GM21576 (cell line): ENCODE data around the gene TEKT3.

Experiments used
- ATAC-seq: cut with Tn5 transposase; IDR thresholded peaks from one replicate; pipeline ENCODE4 v1.9.1; 2021; ENCODE audit warnings: mild to moderate bottlenecking, moderate library complexity; ENCODE audit not compliant: unreplicated experiment

Gene TEKT3

DNA sequence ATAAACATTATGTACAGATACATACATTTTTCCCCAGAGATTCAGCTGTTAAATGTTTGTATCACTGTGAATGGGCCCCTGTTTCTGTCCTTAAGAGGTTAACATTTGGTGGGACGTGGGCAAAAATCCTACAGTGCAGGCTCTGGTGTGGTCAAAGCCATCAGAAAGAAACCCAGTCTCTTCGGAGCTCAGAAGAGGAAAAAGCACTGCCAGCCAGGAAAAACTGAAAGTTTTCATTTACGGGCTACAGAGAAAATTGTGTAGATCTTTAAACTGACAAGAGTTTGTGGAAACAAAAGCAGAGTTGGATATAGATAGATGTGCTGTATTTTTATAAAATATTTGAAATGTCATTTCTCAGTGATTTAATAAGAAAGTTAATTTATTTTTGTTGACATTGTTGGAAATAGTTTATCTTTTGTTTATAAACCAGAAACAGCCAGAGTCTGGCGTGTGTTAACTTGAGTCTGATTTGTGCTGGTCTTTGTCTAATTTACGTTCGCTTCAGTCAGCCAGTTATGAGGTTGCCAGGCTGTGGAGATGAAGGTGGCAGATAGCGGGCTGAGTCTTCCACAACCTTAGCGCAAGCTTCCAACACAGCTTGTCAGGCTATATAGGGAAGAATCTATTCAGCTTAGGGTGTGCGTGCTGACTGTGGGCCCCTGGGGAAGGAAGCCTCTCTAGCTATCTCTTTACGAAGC, 9.5 kb upstream of the TEKT3 start:
- ATAC-seq, result no peak

DNA sequence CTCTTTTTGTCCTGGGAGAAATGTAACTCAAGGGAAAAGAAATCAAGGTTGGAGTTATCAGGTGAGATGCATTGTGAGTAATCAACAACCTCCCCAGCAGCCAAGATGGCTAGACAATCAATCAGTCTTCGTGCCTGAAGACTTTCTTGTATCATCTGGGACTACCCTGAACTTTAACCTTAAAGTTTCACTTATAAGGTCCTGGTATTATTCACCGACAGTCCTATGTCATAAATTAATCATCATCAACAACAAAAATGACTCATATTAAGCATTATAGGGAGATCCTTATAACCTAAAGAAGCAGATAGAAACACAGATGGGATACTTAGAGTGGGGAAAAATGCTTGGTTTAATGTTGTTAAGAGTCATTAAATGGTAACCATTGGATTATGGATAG, 7.7 kb upstream of the TEKT3 start:
- ATAC-seq, result no peak

DNA sequence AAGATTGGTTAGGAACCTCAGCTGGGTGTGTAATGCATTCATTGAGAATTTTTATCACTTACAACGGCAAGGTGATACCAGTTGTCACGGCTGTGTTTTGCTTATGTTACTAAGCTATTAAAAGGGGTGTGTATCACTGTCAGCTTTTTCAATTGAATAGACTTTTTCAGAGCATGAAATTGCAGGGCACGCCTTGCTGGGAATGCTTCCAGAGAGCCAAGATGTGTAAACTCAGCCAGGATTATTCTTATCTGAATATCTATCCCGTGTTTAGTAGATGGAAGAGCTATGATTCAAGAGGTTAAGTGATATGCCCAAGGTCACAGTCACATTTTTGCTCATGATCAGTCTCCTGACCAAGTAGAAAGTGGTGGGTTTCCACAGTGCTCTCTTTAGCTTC, 6.6 kb upstream of the TEKT3 start:
- ATAC-seq, result no peak

DNA sequence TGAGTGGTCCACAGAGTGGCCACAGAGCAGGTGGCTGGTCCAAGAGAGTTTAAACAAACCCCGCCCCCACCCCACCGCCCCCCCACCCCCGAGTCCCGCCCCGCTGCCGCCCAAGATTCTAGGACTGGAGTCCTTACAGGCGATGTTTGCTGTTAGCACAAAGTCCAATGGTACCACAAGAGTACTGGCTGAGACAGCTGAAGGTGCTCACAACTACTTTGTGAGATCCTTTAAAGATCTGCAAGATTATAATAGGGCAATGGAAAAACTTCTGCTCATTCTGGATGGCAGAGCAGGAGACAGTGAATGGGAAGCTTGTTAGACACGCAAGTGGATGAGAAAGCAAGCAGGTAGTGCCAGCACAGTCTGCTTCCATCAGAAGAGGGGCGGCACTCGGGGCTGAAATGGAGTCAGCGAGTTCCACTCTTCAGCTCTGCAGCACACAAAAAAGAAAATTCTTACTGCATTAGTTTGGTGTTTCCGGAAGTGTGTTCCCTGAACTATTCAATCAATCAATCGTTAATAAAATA, 4.7 kb upstream of the TEKT3 start:
- no peak for ATAC-seq

DNA sequence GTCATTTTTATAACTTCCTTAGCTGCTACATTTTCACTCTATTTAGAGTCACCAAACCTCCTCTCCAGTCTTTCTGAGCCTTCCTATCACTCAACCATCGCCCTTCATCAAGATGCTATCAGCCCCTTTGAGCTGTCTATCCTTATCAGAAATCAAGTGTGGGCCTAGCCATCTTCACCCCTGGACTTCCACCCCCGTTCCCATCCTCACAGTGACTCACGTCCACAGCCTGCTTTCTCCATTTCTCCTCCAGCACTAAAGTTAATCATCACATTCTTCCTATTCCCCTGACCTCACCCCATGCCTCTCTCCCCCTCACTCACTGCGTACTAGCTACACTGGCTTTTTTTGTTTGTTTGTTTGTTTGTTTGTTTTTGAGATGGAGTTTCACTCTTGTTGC, 2.4 kb upstream of the TEKT3 start:
- ATAC-seq, result no peak

DNA sequence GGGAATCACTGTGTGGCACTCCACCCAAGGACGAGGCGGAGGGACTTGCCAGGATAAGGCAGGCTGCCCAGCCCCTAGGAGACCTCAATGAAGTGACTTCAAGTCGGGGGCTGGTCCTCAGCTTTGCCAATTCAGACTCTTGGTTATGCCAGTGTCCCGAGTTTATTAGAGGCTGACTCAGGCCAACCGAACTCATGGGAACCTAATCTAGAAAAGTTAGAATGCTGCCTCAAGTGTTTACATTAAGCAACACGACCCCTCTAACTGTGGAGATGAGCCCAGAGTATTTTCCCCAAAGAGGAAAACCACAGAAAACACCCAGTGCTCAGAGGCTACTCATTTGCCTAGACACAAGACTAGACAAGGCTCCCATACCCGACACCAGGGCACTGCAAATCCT, 1.1 kb upstream of the TEKT3 start:
- no peak for ATAC-seq

DNA sequence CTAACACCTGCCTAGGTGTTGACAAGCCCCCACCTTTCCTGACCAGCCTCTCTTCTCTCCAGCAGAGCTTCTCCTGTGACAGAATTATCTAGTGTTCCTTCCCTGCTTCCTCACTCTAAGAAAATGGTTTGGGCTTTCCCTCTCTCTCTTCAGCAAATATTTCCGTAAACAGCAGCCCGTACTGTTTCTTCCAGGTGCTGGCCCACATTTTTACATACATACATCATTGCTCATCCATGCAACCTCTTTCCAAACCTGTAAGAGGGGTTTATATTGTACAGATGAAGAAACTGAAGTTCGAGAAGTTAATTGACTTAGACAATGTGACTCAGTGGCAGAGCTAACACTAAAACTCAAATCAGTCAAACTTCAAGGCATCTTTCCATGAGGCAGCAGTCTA, 569 bp upstream of the TEKT3 start:
- no peak for ATAC-seq

DNA sequence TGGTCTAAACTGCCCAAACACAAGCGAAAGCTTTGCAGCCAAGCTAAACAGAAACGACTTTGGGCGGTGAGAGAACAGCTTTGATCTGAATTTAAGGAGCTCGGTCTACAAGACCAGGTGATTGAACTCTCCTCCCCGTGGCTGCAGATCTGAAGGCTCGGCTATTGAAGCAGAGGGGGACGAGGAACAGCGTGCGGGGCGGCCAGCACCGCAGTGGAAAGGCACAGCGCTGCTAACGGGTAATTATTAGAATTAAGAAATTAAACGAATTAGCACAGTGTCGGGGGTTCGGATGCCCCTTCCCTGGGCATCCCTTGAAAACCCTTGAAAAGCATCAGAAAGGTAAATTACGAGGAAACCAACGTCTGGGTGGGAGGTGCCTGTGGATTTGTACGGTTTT, 431 bp downstream of the TEKT3 start:
- no peak for ATAC-seq

DNA sequence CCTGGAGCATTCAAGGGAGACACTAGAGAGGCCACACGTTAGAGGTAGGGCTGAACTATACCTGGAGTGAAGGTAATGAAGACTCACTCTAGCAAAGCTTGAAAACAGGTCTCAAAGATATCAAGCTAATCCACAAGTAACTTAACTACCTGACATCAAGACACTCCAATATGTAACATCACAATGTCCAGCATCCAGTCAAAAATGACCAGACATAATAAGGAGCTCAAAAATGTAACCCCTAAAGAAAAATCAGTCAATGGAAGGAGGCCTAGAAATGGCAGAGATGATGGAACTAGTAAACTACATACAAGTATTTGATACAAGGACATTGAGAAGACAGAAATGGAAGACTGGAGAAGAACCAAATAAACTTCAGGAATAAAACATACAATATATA, 6.0 kb downstream of the TEKT3 start:
- ATAC-seq, result no peak

DNA sequence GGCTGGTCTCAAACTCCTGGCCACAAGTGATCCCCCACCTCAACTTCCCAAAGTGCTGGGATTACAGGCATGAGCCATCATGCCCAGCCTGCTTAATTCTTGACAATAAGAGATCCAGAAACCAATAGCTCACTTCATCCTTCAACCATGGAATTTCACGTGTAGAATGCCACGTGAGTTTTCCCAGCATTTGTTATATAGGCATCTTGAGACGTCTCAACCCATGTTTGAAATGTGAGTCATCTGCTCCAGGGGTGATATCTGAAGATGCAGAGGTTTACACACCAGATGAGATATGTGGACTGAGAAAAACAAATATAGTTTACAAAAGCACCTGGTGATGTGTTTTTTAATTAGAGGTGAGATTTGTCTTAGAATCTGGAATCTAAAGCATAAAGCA, 7.1 kb downstream of the TEKT3 start:
- ATAC-seq, result no peak

DNA sequence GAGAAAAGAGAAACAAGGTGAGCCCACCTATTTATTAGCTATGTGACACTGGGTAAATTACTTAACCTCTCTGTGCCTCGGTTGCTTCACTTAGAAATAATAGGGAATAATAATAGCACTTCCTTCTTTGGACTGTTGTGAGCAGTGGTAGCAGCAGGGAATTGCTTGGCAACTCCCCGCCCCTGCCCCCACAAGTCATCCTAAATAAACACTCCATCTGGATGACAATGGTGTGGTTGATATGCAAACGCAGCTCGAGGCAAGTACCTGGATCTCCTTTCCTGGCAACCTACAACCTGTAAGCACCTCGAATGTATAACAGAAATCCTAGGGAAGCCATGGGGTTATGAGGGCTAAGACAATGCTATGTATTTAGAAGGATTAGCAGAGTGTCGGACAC, 9.1 kb downstream of the TEKT3 start:
- ATAC-seq, result no peak

DNA sequence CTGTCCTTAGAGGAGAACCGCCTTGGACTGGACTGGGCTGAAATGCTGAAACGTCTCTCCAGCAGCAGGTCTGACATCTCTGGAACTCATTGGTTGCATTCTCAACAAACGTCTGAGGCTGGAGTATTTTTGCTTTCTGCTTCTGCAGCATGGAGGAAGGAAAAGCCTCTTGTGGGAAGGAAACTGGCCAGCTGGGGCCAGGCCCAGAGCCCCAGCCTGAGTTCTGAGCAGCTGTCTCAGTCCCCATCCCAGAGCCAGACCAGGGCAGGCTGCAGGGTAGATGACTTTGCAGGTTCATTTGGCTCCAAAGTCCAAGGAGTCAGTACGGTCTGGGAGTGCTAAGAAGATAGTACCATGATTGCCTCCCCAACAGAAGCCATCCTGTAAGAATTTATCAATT, 18.3 kb downstream of the TEKT3 start:
- ATAC-seq, result no peak

DNA sequence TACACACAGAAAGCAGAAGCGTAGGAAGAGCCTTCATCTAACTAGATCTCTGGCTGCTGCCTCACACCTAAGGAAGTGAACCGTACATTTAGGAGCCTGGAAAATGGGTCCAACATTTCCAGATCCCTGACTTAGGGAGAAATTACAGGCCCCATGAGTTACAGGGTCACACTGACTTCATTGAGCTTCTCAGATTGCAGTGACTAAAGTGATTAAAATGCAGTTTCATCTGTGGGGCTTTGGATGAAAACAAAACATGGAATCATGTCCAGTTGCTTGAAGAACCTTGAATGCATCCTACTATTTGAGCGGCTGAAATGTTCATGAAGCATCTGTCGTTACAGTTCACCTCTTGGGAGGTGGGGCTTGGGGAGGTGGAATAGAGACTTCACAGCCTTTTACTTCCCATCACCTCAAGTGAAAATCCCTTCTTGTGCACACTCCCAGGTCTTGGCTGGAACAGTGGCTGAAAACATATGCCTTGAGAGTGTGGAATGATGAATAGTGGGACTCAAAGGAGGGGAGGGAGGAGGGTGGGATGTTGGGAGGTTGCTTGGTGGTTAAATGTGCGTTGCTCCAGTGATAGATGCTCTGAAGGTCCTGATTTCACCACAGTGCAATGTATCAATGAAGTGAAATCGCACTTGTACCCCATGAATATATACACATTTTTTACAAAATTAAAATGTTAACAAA, 19.7 kb downstream of the TEKT3 start:
- ATAC-seq, result no peak

DNA sequence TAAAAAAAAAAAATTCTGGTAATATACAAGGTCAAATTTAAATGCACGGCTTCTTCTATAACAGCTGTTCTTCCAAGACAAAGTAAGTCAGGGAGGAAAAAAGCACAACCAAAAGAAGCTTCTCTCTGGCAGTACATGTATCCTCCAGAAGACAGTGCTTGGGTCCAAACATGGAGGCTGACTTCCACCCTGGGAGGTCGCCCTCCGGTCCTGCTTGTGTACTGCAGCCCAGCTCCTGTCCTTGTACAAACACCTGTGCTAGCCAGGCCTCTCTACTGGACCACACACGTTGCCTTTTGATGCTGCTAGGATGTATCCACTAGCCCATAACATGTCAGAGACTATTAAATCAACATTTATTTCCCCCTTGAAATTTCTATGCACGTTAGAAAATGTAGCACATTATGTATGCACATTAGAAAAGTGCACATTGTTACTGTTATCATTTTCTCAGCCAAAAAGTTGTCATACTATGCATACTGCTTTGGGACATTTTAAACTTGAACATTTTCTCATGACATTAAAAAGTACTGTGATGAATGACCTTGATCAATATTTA, 21.9 kb downstream of the TEKT3 start:
- ATAC-seq, result no peak

DNA sequence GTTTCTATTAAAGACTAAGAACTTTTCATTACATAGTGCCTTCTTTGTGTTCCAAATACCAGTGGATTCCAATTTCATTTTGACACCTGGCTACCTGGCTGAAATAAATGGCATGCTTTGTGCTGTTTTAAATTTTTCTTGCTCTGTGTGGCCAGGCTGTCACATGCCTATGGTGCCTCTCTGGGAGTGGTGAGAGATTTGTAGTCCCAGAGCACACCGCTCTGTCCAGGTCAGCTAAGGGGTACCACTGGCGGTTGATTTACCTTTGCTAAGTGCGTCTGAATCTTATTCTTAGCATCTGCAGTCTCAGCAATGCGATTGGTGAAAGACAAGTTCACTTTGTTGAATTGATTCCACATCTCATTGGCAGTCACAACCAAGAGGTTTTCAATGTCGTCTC, 29.4 kb downstream of the TEKT3 start:
- no peak for ATAC-seq

DNA sequence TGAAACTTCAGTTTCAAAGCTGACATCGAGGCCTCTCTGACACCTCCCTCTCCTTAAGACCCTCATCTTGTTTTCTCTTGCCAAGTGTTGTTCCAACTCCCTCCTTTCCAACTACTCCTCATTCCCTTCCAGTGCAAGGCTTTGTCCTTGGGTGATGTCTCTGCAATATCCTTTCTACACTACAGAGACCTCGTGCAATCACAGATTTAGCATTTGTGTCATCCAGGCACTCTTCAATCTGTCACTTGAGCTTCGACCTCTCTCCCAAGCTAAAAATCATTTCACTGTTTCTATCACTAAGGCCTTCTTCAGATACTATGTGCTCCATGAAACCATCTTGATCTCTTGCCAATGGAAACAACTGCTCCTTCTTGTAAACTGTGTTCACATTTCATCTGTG, 31.6 kb downstream of the TEKT3 start:
- ATAC-seq, result no peak

DNA sequence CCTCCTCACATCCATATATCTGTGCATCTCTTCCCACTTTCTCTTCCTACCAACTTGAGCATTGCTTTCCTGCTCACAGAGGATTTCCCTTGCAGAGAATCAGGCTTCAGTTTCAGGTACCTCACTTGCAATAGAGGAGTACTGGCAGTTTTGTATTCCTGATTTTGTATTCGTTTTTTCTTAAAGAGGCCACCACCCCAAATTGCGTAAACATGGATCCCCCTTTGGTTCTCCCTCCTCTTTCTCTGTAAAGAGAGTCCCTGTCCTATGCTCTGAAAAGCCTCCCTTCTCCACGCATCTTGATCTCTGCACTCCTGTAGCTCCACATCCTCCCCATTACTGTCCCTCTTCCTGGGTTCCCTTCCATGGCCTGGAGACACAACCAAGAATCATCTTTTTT, 32.2 kb downstream of the TEKT3 start:
- ATAC-seq, result no peak

DNA sequence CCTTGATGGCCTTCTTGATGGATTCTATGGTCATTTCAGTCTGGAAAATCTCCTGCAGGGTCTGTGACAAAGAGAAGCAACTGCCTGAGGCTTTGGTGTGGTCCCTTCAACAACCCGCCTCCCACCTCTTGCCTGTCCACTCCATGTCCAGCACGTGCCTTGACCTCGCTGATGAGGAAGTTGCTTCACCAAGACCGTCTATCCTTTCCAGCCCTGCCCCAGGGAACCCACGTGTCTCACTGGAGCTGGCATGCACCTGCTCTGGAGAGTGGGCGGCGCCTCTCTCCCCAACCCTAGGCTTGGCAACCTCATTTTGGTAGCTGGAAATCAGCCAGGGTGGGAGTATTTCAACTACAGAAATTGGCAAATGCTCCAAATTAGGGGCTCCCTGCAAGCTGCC, 32.6 kb downstream of the TEKT3 start:
- no peak for ATAC-seq

DNA sequence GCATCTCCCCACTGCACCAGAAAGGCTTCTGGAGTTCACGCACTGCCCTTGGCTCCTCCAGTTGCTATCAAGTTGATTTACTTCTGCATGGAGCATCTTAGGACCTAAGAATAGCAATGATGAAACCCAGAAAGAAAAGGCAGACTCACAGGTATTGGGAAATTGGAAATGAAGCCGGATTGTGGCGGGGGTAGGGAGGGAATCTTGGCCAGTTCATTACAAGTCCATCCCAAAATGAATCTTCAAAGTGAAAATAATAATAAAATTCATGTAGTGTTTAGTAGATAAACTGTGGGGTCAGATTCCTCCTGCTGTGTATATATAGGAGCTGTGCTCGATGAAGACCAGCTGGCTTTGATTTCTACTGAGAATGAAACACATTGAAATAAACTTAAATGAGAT, 33.7 kb downstream of the TEKT3 start:
- no peak for ATAC-seq

DNA sequence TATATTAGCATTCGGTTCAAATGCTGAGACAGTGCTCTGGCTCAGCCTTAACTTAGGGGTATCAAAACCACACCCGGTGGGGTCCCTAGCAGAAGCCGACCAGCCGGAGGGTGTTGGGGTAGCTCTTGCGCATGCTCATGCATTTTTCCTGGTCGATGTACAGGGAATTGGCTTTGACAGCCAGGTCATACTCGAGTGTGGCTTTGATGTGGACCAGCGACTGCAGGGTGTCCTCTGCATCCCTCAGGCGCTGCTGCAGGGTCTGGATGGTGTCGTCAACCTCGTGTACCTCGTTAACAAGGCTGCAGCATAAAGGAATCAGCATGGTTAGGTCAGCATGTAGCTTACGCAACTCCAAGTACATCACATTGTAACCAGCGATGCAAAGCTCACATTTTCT, 37.5 kb downstream of the TEKT3 start:
- no peak for ATAC-seq

DNA sequence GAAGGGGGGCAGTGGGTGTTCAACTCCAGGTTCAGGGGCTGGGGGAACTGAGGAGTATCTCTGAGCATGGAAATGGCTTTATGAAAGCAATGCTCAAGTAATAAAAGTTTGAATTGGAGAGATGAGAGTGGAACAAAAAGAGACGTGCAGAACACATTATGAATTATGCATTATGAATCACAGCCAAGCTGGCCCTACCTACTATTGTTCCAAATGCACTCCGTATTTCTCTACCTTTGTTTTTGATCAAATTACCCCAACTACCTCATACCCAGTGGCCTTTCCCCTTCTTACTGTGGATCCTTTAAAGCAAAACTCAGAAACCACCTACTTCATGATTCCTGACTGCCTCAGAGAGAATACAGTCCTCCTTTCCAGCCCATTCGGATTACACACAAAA, 38.1 kb downstream of the TEKT3 start:
- no peak for ATAC-seq

DNA sequence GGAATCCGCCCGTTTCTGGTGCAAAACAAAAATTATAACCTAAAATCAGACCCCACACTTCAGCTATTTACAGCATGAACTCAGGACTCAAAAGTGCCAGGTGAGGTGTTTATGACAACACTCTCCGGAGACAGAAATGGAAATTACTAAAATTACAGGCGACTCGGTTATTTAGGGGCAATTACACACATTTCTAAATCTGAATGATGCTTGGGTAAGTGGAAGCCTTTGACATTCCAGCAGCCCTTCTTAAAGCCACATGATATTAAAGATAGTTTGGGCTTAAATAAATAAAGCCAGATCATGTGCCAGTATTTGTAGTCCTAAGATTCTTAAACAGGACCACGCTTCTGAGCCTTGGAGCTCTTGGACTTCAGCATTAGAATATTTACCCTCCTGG, 39.6 kb downstream of the TEKT3 start:
- ATAC-seq, result no peak
